Measurements from ENCODE around the gene F13A1.

DNA sequence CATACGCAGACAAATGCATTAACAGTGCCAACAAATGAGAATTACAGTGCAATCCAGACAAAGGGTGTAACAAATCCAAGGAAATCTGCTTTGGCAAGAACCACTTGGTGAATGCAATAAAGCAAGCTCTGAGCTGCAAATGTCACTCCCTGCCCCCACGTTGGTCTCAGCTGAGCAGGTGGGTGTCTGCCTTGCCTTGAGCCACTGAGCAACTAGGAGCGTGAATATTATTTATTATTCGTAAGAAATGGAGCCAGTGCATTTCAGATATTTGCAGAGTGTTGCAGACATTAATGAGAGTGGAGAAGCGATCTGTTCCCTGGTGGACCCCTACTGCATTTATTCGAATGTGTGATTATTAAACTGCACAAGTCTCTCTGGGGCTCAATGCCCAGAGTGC lies 36.6 kb upstream of the F13A1 start:
- TF ChIP-seq ZFP3 (CRISPR knock-in tag; IDR thresholded peaks at IDR 0.05) (no peak), PPARA (CRISPR knock-in tag; IDR thresholded peaks at IDR 0.05; ENCODE audit: borderline replicate concordance) (no peak), ARNTL (CRISPR knock-in tag; IDR thresholded peaks at IDR 0.05; ENCODE audit: borderline replicate concordance, low read depth) (no peak), ZNF8 (CRISPR knock-in tag; IDR thresholded peaks at IDR 0.05) (no peak)
- TF ChIP-seq, protein P1, sequence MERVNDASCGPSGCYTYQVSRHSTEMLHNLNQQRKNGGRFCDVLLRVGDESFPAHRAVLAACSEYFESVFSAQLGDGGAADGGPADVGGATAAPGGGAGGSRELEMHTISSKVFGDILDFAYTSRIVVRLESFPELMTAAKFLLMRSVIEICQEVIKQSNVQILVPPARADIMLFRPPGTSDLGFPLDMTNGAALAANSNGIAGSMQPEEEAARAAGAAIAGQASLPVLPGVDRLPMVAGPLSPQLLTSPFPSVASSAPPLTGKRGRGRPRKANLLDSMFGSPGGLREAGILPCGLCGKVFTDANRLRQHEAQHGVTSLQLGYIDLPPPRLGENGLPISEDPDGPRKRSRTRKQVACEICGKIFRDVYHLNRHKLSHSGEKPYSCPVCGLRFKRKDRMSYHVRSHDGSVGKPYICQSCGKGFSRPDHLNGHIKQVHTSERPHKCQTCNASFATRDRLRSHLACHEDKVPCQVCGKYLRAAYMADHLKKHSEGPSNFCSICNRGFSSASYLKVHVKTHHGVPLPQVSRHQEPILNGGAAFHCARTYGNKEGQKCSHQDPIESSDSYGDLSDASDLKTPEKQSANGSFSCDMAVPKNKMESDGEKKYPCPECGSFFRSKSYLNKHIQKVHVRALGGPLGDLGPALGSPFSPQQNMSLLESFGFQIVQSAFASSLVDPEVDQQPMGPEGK (CRISPR knock-in tag; IDR thresholded peaks at IDR 0.05; ENCODE audit: borderline replicate concordance): no peak

Measured in SK-N-SH treated with all-trans-retinoic acid at 6 μM for 48 hours (cell line).